22Rv1 (cell line): ENCODE data around the gene PCNX1.

ENCODE experiments used
- ZFX ChIP-seq: fragments of 450-650 bp; IDR thresholded peaks from 2 replicates; pipeline ENCODE4 v1.6.1; 2017; ENCODE audit warnings: antibody characterized with exemption, borderline replicate concordance
- TF ChIP-seq, protein P1 (sequence below): fragments of 450-650 bp; IDR thresholded peaks from 2 replicates; pipeline ENCODE4 v1.5.1; 2017; ENCODE audit warnings: mild to moderate bottlenecking

DNA sequence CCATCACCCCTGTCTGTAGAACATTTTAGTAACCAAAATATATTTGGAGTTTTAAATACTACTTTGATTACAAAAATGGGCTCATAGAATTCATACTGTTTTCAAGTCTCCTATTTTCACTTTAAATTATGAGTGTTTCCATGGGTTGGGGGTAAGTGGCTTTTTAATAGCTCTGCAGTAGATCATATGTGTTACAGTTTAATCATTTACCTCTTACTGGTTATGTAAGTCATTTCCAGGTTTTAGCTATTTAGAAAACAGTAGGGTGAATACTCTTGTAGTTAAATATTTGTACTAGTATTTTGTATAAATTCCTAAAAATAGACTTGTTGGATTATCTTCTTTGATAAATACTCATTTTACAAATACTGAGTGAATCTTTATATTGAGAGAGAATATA, 8.2 kb downstream of the PCNX1 start:
- TF ChIP-seq, protein P1, sequence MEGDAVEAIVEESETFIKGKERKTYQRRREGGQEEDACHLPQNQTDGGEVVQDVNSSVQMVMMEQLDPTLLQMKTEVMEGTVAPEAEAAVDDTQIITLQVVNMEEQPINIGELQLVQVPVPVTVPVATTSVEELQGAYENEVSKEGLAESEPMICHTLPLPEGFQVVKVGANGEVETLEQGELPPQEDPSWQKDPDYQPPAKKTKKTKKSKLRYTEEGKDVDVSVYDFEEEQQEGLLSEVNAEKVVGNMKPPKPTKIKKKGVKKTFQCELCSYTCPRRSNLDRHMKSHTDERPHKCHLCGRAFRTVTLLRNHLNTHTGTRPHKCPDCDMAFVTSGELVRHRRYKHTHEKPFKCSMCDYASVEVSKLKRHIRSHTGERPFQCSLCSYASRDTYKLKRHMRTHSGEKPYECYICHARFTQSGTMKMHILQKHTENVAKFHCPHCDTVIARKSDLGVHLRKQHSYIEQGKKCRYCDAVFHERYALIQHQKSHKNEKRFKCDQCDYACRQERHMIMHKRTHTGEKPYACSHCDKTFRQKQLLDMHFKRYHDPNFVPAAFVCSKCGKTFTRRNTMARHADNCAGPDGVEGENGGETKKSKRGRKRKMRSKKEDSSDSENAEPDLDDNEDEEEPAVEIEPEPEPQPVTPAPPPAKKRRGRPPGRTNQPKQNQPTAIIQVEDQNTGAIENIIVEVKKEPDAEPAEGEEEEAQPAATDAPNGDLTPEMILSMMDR: no peak
- no peak for TF ChIP-seq ZFX
